DMS 273 treated with DMSO at 0.1 percent for 48 hours (cell line): ENCODE results near the gene VEGFD.
"Not testable (repeated sequence)": the region's sequence is repeated elsewhere in the genome, so short reads cannot be mapped to it uniquely, and the experiment has no call there.

ENCODE experiments used
- DNase-seq: peaks from one replicate; lab custom pipeline; 2025; lab: John Stamatoyannopoulos, UW

VEGFD gene

DNA sequence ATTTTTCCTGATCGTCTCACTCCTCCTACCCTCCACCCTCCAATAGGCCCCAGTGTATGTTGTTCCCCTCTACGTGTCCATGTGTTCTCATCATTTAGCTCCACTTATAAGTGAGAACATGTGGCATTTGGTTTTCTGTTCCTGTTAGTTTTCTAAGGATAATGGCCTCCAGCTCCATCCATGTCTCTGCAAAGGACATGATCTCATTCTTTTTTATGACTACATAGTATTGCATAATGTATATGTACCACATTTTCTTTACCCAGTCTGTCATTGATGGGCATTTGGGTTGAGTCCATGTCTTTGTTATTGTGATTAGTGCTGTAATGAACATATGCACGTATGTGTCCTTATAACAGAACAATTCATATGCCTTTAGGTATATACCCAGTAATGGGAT is 78.3 kb downstream of the VEGFD start:
- DNase-seq, result not testable (repeated sequence)

DNA sequence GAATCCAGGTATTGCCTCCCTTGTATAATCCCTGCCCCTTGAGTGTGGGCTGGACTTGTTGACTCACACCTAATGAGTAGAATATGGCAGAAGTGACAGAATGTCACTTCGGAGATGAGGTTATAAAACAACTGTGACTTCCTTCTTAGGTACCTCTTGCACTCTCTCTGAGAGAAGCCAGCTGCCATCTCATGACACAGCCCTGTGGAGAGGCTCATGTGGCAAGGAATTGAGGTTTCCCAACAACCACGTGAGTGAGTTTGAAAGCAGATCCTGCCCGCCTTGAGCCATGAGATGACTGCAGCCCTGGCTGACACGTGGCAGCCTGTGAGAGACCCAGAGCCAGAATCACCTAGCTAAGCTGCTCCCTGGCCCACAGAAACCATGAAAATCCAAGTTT is 82.3 kb downstream of the VEGFD start:
- DNase-seq, result no peak

DNA sequence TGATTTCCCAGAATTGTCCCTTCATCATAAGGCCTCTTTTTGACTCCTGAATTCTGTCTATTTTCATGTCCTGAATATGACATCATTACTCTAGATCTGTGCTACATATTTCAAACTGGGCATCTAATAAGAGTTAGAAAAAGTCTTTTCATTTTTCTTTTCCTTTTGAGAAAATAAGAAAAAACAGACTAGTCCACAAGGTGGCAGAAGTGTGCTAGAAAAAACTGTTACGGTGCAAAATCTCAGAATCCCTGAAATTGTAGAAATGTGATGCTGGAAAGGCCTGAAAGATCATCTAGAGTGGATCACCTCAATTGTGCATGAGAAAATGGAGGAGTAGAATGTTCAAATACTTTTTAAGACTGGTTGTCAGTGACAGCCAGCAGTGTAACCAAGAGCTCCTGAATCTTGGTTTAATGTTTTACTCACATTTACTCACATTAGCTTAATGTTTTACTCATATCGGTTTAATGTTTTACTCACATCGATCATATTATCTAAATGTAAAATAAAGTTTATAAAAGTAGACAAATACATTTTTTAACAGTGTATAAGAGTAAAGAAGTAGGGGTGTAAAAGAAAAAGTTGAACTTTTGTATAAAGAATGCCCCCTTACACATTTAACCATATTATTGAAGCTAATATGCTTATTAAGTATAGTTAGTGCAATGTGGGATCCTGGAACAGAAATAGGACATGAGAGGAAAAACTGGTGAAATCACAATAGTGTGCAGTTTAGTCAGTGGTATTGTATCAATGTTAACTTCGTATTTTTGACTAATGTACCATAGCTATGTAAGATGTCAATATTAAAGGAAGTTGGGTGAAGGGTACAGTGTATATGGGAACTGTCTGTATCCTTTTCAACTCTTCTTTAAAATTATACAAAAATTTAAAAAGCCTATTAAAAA is 84.0 kb downstream of the VEGFD start:
- no peak for DNase-seq

DNA sequence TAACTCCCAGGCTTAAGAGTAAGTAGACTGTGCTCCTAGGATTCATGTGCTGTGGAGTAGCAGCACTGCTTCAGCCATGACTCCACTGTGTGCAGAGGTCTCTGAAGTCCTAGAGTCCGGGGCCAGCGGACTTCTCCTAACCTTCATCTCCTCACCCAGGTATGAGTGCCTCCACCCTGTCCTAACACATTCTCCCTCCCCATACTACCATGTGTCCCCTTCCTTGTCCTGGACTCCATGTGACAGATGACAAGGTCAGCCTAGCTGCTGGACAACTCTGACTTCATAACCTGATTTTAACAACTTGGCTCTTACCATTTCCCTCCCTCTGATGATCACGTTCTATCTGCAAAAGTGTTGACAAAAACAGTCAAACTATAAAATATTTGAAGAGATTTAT is 85.4 kb downstream of the VEGFD start:
- no peak for DNase-seq

DNA sequence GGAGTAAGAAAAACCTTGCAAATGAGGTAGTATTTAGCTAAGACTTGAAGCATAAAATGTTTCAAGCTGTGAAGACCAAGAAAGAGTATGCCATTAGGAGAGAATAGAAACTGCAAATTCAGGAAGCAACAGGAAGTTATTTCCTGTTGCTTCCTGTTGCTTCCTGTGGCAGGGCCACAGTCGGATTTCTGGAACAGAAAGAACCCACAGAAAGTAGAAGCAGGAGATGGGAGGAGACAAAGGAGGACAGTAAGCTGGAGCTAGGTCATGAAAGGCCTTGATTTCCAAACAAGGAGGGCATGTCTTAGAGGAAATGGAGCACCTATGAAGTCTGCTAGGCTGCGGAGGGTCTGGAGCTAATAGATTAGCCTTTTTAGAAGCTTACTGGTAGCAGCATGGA is 86.0 kb downstream of the VEGFD start:
- DNase-seq, result no peak
